ENCODE measurements around the gene ST3GAL6. TPM values are rescaled to one million over a fixed set of nuclear protein-coding genes. Genes with fewer than 3 reads are reported as not detected.

ST3GAL6 gene
- total and polyA plus RNA-seq, 10 of the 15 experiments (the other 5 are each of a cell fraction or from before 2014, with no cell fraction given) = 19.5 to 41.2 (median 37.4) TPM

GRCh38 chr3:98761643-98762229, 1.4 kb upstream of the ST3GAL6 start:
- ChIA-PET POLR2A (interaction anchor here (0.7 to 8.2 kb wide), 7 partner anchors 9 to 775 kb away, joined by 3 to 49 read pairs (median 6); no protein-coding TSS in a partner anchor), SMC1A (ENCODE audit: uncharacterized antibody, unreplicated experiment) (interaction anchor here (0.7 to 10.6 kb wide), 17 partner anchors 7 to 149 kb away, joined by 3 to 139 read pairs (median 6); no protein-coding TSS in a partner anchor), CTCF (interaction anchor here (0.8 to 5.0 kb wide), 7 partner anchors 8 to 160 kb away, joined by 3 to 22 read pairs (median 5); no protein-coding TSS in a partner anchor), RAD21 (ENCODE audit: unreplicated experiment) (interaction anchor here (0.6 to 2.9 kb wide), 16 partner anchors 9 to 722 kb away, joined by 3 to 12 read pairs (median 4); no protein-coding TSS in a partner anchor)
- intact Hi-C loops (cut with micrococcal nuclease; ENCODE audit: unreplicated experiment) (no loop called here), in situ Hi-C loops (cut with MboI) (no loop called here)
- FAIRE-seq = no peak
- BruUV-seq (replicated peaks) = no TSS peak
- 79% methylated on average over 2 of the region's 2 CpGs for WGBS (ENCODE audit: insufficient coverage, insufficient replicate concordance, low lambda C conversion rate, missing lambda C conversion rate)
- Histone ChIP-seq H3K27me3 (replicated peaks in 1 of 2; ENCODE audit: control insufficient read depth in 2 of 2, insufficient read depth in 2 of 2, low read length in 1 of 2) (no peaks in the 10 kb centered on the region), H2AFZ (ENCODE audit: control insufficient read depth, low read depth, low read length) (no peak overlapping the region), H3K4me2 (ENCODE audit: control insufficient read depth, insufficient read depth) (peak overlapping the region; percentile 50), H3K4me1 (ENCODE audit: control insufficient read depth, insufficient read depth, low read length) (peaks cover 29% of the 10 kb centered on the region), H3K36me3 (ENCODE audit: control insufficient read depth in 2 of 2, insufficient read depth in 2 of 2, low read length in 1 of 2) (peaks cover 0 to 3% of the 10 kb centered on the region in 2 experiments; a peak in 1 of 4 replicates), H3K9ac (ENCODE audit: control insufficient read depth, insufficient read depth, low read length) (no peak overlapping the region), H3K4me3 (no peak overlapping the region), H3K9me3 (replicated peaks; ENCODE audit: control insufficient read depth, insufficient read depth, low read length) (no peaks in the 10 kb centered on the region), H3K27ac (ENCODE audit: control insufficient read depth, insufficient read depth) (no peak overlapping the region), H3K79me2 (ENCODE audit: control insufficient read depth, insufficient read depth, low read length) (peaks cover 4% of the 10 kb centered on the region), H4K20me1 (ENCODE audit: control insufficient read depth, insufficient read depth) (no peaks in the 10 kb centered on the region)
- peak; percentile 23 for ATAC-seq
- TF ChIP-seq HDGF (IDR thresholded peaks at IDR 0.05) (0 out of 2 replicates have a peak, but pooled peaks have one; percentile 1), NFIC (IDR thresholded peaks at IDR 0.05; ENCODE audit: low read depth, low read length) (0 out of 2 replicates have a peak, but pooled peaks have one; percentile 12), SPI1 (IDR thresholded peaks at IDR 0.05; ENCODE audit: borderline replicate concordance, insufficient read depth, low read depth, low read length) (peak; percentile 67)
- TF ChIP-seq, protein P1, sequence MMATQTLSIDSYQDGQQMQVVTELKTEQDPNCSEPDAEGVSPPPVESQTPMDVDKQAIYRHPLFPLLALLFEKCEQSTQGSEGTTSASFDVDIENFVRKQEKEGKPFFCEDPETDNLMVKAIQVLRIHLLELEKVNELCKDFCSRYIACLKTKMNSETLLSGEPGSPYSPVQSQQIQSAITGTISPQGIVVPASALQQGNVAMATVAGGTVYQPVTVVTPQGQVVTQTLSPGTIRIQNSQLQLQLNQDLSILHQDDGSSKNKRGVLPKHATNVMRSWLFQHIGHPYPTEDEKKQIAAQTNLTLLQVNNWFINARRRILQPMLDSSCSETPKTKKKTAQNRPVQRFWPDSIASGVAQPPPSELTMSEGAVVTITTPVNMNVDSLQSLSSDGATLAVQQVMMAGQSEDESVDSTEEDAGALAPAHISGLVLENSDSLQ (IDR thresholded peaks at IDR 0.05) = no peak
- DNase-seq (ENCODE audit: low read depth, low spot score) = no peak
